ENCODE data around the gene MAPKAP1.

GRCh38 chr9:125468646-125469045 is 238.4 kb downstream of the MAPKAP1 start:
- TF ChIP-seq CTCF (IDR thresholded peaks at IDR 0.05) (no peak), POLR2A (IDR thresholded peaks at IDR 0.05) (no peak)

All from Peyer's patch (tissue), 4 donors.